Prostate gland (tissue), 2 donors: ENCODE measurements around the gene KCNT2.

Experiments used
- POLR2A ChIP-seq: fragments of 450-650 bp; IDR thresholded peaks from one replicate; pipeline ENCODE4 v1.6.1; 2016; ENCODE audit warnings: antibody characterized with exemption, mild to moderate bottlenecking
- TF ChIP-seq, protein P1 (sequence below), 4 experiments: fragments of 200-600 bp in 2 of 4; fragments of 450-650 bp in 2 of 4; sonication (generic) in 2 of 4; IDR thresholded peaks; 1 replicate in 3 of 4; 2 replicates in 1 of 4; pipeline ENCODE4 v1.5.1; 2016 to 2019; ENCODE audit warnings: antibody characterized with exemption in 4 of 4, mild to moderate bottlenecking in 2 of 4, moderate library complexity in 2 of 4

- TF ChIP-seq, protein P1, sequence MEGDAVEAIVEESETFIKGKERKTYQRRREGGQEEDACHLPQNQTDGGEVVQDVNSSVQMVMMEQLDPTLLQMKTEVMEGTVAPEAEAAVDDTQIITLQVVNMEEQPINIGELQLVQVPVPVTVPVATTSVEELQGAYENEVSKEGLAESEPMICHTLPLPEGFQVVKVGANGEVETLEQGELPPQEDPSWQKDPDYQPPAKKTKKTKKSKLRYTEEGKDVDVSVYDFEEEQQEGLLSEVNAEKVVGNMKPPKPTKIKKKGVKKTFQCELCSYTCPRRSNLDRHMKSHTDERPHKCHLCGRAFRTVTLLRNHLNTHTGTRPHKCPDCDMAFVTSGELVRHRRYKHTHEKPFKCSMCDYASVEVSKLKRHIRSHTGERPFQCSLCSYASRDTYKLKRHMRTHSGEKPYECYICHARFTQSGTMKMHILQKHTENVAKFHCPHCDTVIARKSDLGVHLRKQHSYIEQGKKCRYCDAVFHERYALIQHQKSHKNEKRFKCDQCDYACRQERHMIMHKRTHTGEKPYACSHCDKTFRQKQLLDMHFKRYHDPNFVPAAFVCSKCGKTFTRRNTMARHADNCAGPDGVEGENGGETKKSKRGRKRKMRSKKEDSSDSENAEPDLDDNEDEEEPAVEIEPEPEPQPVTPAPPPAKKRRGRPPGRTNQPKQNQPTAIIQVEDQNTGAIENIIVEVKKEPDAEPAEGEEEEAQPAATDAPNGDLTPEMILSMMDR (IDR thresholded peaks at IDR 0.05): no peak
- TF ChIP-seq POLR2A: no peak
Measured at GRCh38 chr1:196563768-196564167, 44.5 kb downstream of the KCNT2 start.
